OCI-LY1 (cell line): Measurements from ENCODE around the gene EVL.
A peak's percentile ranks its signal among the peaks of the same experiment; 100 is the strongest.

Experiments used
- H2AFZ ChIP-seq: fragments of 200-600 bp; sonication (generic), shearing (Covaris generic); 2 replicates; pipeline ENCODE4 v1.6.0; 2014; ENCODE audit warnings: antibody characterized with exemption, mild to moderate bottlenecking, low read length
- H3F3A ChIP-seq: fragments of 200-600 bp; sonication (generic), shearing (Covaris generic); 2 replicates; pipeline ENCODE4 v1.6.0; 2014; ENCODE audit warnings: mild to moderate bottlenecking, antibody characterized with exemption, low read length, moderate library complexity; ENCODE audit not compliant: insufficient read depth
- H3K27ac ChIP-seq: fragments of 200-600 bp; sonication (generic); 2 replicates; pipeline ENCODE4 v1.5.1; 2014; ENCODE audit warnings: low read length, mixed run types, mild to moderate bottlenecking, low read depth; ENCODE audit not compliant: poor library complexity, severe bottlenecking
- H3K27me3 ChIP-seq: fragments of 200-600 bp; sonication (generic); 2 replicates; pipeline ENCODE4 v1.6.0; 2014; ENCODE audit warnings: antibody characterized with exemption, mild to moderate bottlenecking, low read length, moderate library complexity; ENCODE audit not compliant: insufficient read depth
- H3K36me3 ChIP-seq: fragments of 200-600 bp; sonication (generic); 2 replicates; pipeline ENCODE4 v1.6.1; 2014; ENCODE audit warnings: mild to moderate bottlenecking, antibody characterized with exemption, low read length, moderate library complexity, mixed read lengths; ENCODE audit not compliant: insufficient read depth
- H3K4me1 ChIP-seq: fragments of 200-600 bp; sonication (generic); 2 replicates; pipeline ENCODE4 v1.5.1; 2014; ENCODE audit warnings: mild to moderate bottlenecking, low read length, moderate library complexity; ENCODE audit not compliant: insufficient read depth, severe bottlenecking
- H3K4me2 ChIP-seq: fragments of 200-600 bp; sonication (generic), shearing (Covaris generic); 2 replicates; pipeline ENCODE4 v1.6.1; 2014; ENCODE audit warnings: low read length
- H3K4me3 ChIP-seq: fragments of 200-600 bp; sonication (generic); 2 replicates; pipeline ENCODE4 v1.5.1; 2014; ENCODE audit warnings: low read length, low read depth, mild to moderate bottlenecking, mixed read lengths; ENCODE audit not compliant: poor library complexity, severe bottlenecking
- H3K79me2 ChIP-seq: fragments of 200-600 bp; shearing (Covaris generic); 2 replicates; pipeline ENCODE4 v1.6.1; 2016; ENCODE audit warnings: mixed run types, low read length, mixed read lengths; ENCODE audit not compliant: insufficient read depth
- H3K9ac ChIP-seq: fragments of 200-600 bp; sonication (generic), shearing (Covaris generic); 2 replicates; pipeline ENCODE4 v1.6.1; 2014; ENCODE audit warnings: mild to moderate bottlenecking, low read length, mixed read lengths
- H3K9me2 ChIP-seq: fragments of 200-600 bp; sonication (generic), shearing (Covaris generic); 2 replicates; pipeline ENCODE4 v1.6.1; 2014; ENCODE audit warnings: low read depth, mild to moderate bottlenecking, low read length, mixed read lengths
- H3K9me3 ChIP-seq: fragments of 200-600 bp; shearing (Covaris generic); 2 replicates; pipeline ENCODE4 v1.6.1; 2014; ENCODE audit warnings: low read length, mixed read lengths
- H4K20me1 ChIP-seq: fragments of 200-600 bp; sonication (generic), shearing (Covaris generic); 2 replicates; pipeline ENCODE4 v1.6.0; 2016; ENCODE audit warnings: mild to moderate bottlenecking, low read length; ENCODE audit not compliant: insufficient read depth
- CTCF ChIP-seq: fragments of 200-600 bp; sonication (generic), shearing (Covaris generic); IDR thresholded peaks from 2 replicates; pipeline ENCODE4 v1.5.1; 2017; ENCODE audit warnings: mild to moderate bottlenecking, antibody characterized with exemption, low read length, moderate library complexity, mixed read lengths
- EZH2 ChIP-seq: fragments of 200-600 bp; sonication (generic), shearing (Covaris generic); IDR thresholded peaks from 2 replicates; pipeline ENCODE4 v1.8.0; 2017; ENCODE audit warnings: borderline replicate concordance, mixed run types, mild to moderate bottlenecking, antibody characterized with exemption, low read length, moderate library complexity, mixed read lengths

EVL gene

DNA sequence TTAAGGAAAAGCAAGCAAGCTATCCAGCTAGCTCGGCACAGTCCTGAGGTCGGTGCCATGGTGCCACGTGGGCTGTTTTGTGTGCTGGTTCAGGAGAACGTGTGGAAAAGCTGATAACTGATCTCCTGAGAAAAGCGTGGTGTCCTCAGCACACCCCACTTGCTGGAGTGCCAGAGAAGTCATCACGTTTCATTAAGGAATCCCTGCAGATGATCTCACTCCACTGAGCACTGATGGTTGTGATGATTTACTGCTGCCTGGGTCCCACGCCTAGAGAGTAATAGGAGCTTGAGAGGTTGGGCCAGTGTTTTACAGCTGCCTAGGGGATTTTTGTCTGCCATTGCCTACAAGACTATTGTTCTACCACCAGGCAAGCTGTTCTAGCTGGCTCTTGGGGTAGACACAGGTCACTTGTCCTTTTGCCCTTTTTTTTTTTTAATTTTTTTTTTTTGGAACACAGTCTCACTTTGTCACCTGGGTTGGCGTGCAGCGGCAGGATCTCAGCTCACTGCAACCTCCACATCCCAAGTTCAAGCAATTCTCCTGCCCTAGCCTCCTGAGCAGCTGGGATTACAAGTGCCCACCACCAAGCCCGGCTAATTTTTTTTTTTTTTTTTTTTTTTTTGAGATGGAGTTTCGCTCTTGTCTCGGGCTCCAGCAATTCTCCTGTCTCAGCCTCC, 42.3 kb upstream of the EVL start:
- no peak overlapping the region for H3K9ac ChIP-seq
- no peaks in the 10 kb centered on the region for H3K27me3 ChIP-seq
- H3K4me2 ChIP-seq: no peak overlapping the region
- H3K79me2 ChIP-seq: no peaks in the 10 kb centered on the region
- H3K4me1 ChIP-seq: no peaks in the 10 kb centered on the region
- H2AFZ ChIP-seq: no peak overlapping the region
- H3K27ac ChIP-seq: no peak overlapping the region
- no peaks in the 10 kb centered on the region for H4K20me1 ChIP-seq
- no peaks in the 10 kb centered on the region for H3K36me3 ChIP-seq
- H3F3A ChIP-seq: no peaks in the 10 kb centered on the region
- TF ChIP-seq EZH2 (no peak), CTCF (no peak)
- H3K9me3 ChIP-seq: no peaks in the 10 kb centered on the region
- H3K9me2 ChIP-seq: no peaks in the 10 kb centered on the region
- no peak overlapping the region for H3K4me3 ChIP-seq

- Histone ChIP-seq H3K27ac (no peak overlapping the region), H3K79me2 (no peaks in the 10 kb centered on the region), H3K4me2 (no peak overlapping the region)
Observed at GRCh38 chr14:100025111-100025510, 40.1 kb upstream of the EVL start.

GRCh38 chr14:100027771-100028490, 37.3 kb upstream of the EVL start:
- Histone ChIP-seq H3K9me2 (no peaks in the 10 kb centered on the region), H3K9me3 (no peaks in the 10 kb centered on the region), H2AFZ (no peak overlapping the region), H3F3A (no peaks in the 10 kb centered on the region), H3K4me1 (no peaks in the 10 kb centered on the region), H3K27ac (no peak overlapping the region), H3K79me2 (no peaks in the 10 kb centered on the region), H3K4me2 (no peak overlapping the region), H4K20me1 (no peaks in the 10 kb centered on the region), H3K4me3 (no peak overlapping the region), H3K9ac (no peak overlapping the region), H3K27me3 (peaks cover 6% of the 10 kb centered on the region; the same call in 1 of the 2 replicates), H3K36me3 (no peaks in the 10 kb centered on the region)
- TF ChIP-seq CTCF (no peak), EZH2 (no peak)

More at GRCh38 chr14:100025111-100025510, 40.1 kb upstream of the EVL start:
- Histone ChIP-seq H4K20me1 (no peaks in the 10 kb centered on the region), H3K9me3 (no peaks in the 10 kb centered on the region), H3F3A (no peaks in the 10 kb centered on the region), H2AFZ (no peak overlapping the region), H3K4me3 (no peak overlapping the region), H3K9me2 (no peaks in the 10 kb centered on the region), H3K9ac (no peak overlapping the region), H3K27me3 (0 out of 2 replicates have a peak, but pooled peaks cover 6% of the 10 kb centered on the region), H3K36me3 (no peaks in the 10 kb centered on the region), H3K4me1 (no peaks in the 10 kb centered on the region)
- no peak for TF ChIP-seq EZH2
- peak; percentile 45 for TF ChIP-seq CTCF
